ENCODE data around the gene C12orf76.
"Not testable (repeated sequence)": the region's sequence is repeated elsewhere in the genome, so short reads cannot be mapped to it uniquely, and the experiment has no call there.

The C12orf76 gene, protein sequence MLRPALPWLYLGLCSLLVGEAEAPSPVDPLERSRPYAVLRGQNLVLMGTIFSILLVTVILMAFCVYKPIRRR

DNA sequence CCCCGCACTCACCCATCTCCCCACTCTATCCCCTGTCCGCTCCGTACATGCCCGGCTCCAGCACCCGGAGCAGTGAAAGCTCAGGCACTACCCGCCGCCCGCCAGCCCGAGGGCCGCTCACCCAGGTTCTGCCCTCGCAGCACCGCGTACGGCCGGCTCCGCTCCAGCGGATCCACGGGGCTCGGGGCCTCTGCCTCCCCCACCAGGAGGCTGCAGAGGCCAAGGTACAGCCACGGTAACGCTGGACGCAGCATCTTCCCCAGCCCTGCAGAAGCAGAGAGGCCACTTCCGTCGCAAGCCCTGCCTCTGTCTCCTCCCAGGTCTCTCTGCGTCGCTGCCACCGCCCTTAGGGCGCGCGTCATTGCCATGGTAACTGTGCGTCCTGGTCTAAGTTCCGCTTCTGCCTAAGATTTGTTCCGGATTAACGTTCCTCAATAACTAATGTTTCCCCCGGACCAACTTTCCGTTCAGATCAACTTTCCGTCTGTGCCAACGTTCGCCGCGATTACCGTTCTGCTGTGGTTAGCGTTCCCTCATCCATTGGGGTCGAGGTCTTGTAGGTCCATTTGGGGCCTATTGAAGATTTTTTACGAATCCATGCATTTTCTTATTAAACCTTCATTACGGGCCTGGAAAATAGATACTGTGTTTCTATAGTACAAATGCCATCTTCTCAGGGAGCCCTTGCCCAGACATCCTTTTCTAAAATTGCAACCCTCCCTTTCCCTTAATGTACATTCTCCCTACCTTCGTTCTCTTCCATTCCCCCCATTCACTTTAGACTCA, at the start of gene C12orf76:
TSS of gene C12orf76 (minus strand) at position 281 of the 786 bp plus-strand sequence. CDS start at position 254, 27 bp downstream.
- TF ChIP-seq, protein P1, sequence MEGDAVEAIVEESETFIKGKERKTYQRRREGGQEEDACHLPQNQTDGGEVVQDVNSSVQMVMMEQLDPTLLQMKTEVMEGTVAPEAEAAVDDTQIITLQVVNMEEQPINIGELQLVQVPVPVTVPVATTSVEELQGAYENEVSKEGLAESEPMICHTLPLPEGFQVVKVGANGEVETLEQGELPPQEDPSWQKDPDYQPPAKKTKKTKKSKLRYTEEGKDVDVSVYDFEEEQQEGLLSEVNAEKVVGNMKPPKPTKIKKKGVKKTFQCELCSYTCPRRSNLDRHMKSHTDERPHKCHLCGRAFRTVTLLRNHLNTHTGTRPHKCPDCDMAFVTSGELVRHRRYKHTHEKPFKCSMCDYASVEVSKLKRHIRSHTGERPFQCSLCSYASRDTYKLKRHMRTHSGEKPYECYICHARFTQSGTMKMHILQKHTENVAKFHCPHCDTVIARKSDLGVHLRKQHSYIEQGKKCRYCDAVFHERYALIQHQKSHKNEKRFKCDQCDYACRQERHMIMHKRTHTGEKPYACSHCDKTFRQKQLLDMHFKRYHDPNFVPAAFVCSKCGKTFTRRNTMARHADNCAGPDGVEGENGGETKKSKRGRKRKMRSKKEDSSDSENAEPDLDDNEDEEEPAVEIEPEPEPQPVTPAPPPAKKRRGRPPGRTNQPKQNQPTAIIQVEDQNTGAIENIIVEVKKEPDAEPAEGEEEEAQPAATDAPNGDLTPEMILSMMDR (IDR thresholded peaks at IDR 0.05; ENCODE audit: low read depth, low read length): peak; percentile 17; the same call in 1 of the 2 replicates
- Histone ChIP-seq H3K36me3 (no peaks in the 10 kb centered on the region; the same call in 1 of the 2 replicates), H3K9me3 (ENCODE audit: severe bottlenecking) (no peaks in the 10 kb centered on the region), H3K27ac (peak within 1 kb of the TSS; percentile 68), H3K27me3 (ENCODE audit: insufficient read depth, low read depth, severe bottlenecking) (no peaks in the 10 kb centered on the region), H3K4me3 (ENCODE audit: low read depth, low read length) (peak within 1 kb of the TSS; percentile 73)
- DNase-seq: peak; percentile 92

DNA sequence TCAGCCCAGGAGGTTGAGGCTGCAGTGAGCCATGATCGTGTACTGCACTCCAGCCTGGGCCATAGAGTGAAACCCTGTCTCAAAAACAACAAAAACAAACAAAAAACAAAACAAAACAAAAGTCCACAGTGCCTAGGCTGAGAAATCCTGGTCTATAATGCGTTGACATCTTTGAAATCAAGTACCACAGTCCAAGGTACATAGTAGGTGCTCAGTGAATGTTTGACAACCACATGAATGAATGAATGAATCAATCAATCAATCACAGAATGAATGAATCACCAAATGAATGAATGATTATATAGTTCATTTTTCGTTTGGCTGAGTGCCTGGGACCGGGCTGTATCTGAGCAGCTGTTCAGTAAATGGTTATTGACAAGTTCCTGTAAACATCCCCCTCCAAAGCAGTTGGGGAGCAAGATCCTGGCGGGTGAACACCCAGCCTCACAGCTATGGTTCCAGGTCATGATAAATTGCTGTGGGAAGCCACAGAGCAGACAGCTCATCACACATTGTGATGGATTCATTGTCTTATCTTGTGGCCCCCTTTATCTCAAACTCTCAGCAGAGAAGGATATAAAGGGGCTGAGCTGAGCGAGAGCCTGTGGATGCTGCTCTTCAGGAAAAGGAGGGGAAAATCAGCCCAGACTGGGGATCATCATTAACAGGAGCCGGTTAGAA, 45.4 kb upstream of the C12orf76 start:
- Histone ChIP-seq H3K4me3 (ENCODE audit: low read depth, low read length) (no peak overlapping the region), H3K36me3 (no peaks in the 10 kb centered on the region), H3K27ac (no peak overlapping the region), H3K9me3 (ENCODE audit: severe bottlenecking) (no peaks in the 10 kb centered on the region), H3K27me3 (ENCODE audit: insufficient read depth, low read depth, severe bottlenecking) (no peaks in the 10 kb centered on the region)
- TF ChIP-seq, protein P1 (IDR thresholded peaks at IDR 0.05; ENCODE audit: low read depth, low read length): no peak
- no peak for DNase-seq

DNA sequence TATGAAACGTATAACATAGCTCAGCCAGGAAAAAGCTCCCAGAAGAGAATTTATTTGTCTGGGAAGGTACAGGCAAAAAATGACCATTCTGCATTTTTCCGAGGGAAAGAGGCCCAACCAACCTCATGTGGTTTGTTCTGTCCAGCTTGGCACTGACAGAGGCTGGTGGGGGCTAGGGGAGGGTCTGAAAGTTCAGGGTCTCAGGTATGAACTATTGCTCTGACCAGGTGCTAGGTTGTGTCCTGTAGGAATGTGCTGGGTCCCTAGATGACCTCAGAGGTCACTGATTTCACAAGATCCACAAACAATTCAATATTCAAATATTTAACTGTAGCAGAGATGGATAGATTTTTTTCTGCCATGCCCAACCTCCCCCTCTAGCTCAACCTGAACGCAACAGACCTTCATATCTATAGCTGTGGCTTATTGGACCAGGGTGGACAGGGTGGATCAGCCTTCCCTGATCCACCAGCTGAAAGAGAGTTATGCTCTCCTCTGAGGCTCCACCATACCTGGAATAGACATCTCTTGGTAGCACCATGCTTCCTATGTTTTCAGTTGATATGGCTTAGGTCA, 42.9 kb upstream of the C12orf76 start:
- H3K9me3 ChIP-seq (ENCODE audit: severe bottlenecking): no peaks in the 10 kb centered on the region
- H3K27me3 ChIP-seq (ENCODE audit: insufficient read depth, low read depth, severe bottlenecking): no peaks in the 10 kb centered on the region
- no peak overlapping the region for H3K27ac ChIP-seq
- DNase-seq: no peak
- no peak overlapping the region for H3K4me3 ChIP-seq (ENCODE audit: low read depth, low read length)
- TF ChIP-seq, protein P1 (IDR thresholded peaks at IDR 0.05; ENCODE audit: low read depth, low read length): no peak
- H3K36me3 ChIP-seq: no peaks in the 10 kb centered on the region

DNA sequence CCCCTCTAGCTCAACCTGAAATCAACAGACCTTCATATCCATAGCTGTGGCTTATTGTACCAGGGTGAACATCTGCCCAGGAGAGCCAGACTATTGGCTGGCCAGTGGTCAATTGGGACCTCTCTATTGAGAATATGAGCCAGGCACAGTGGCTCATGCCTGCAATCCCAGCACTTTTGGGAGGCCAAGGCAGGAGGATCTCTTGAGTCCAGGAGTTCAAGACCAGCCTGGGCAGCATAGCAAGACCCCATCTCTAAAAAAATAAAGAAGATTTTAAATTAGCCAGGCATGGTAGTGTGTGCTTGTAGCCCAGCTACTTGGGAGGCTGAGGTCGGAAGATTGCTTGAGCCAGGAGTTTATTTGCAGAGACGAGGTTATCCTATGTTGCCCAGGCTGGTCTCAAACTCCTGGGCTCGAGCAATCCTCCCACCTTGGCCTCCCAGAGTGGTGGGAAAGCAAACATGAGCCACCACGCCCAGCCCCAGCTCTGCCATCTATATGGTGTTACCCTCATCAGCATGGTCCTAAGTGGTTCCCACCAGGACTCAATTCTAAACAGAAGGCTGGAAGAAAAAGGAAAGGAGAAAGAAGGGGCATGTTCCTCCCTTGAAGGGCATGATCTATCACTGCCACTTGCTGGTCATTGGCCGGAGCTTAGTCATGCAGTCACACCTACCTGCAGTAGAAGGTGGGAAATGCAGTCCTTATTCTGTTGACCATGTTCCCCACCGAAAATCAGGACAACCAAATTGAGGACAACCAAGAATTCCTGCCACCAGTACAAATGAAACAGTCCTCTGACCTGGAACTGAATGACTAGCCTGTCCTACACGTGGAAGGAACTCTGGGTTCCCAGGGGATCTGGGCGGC, 42.2 kb upstream of the C12orf76 start:
- no peaks in the 10 kb centered on the region for H3K27me3 ChIP-seq (ENCODE audit: insufficient read depth, low read depth, severe bottlenecking)
- DNase-seq: no peak
- TF ChIP-seq, protein P1 (IDR thresholded peaks at IDR 0.05; ENCODE audit: low read depth, low read length): no peak
- H3K9me3 ChIP-seq (ENCODE audit: severe bottlenecking): no peaks in the 10 kb centered on the region
- no peak overlapping the region for H3K4me3 ChIP-seq (ENCODE audit: low read depth, low read length)
- no peak overlapping the region for H3K27ac ChIP-seq
- H3K36me3 ChIP-seq: no peaks in the 10 kb centered on the region

DNA sequence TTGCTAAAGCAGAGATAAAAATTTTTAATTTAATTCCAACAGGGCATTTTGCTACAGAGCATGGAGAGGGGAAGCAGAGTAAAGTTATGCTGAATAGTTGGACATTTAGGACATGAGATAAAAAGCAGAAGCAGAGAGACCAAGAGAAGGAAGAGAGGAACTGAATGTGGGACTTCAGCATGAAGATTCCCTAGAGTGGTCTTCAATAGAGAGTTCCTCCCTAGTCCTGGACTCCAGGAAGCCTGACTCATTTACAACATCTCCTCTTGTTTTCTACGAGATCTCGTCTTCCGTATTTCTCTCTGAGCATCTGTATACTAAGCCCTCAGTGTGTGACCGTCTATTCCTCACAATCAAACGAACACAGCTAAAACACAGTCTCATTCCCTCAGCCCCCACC, 40.6 kb upstream of the C12orf76 start:
- Histone ChIP-seq H3K27me3 (ENCODE audit: insufficient read depth, low read depth, severe bottlenecking) (no peaks in the 10 kb centered on the region), H3K4me3 (ENCODE audit: low read depth, low read length) (no peak overlapping the region), H3K36me3 (no peaks in the 10 kb centered on the region), H3K9me3 (ENCODE audit: severe bottlenecking) (no peaks in the 10 kb centered on the region), H3K27ac (no peak overlapping the region)
- TF ChIP-seq, protein P1 (IDR thresholded peaks at IDR 0.05; ENCODE audit: low read depth, low read length): no peak
- no peak for DNase-seq

DNA sequence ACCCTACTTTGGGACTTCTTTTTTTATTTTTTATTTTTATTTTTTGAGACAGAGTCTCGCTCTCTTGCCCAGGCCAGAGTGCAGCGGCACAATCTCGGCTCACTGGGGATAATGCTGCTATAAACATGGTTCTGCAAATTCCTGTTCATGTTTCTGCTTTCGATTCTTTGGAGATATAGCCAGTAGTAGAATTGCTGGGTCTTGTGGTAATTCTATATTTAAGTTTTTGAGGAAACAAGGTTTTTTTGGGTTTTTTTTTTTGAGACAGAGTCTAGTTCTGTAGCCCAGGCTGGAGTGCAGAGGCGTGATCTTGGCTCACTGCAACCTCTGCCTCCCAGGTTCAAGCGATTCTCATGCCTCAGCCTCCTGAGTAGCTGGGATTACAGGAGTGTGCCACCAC, 39.9 kb upstream of the C12orf76 start:
- H3K36me3 ChIP-seq: not testable (repeated sequence)

More for the DNA sequence above, 39.9 kb upstream of the C12orf76 start:
- H3K9me3 ChIP-seq (ENCODE audit: severe bottlenecking); DNase-seq; H3K27me3 ChIP-seq (ENCODE audit: insufficient read depth, low read depth, severe bottlenecking); H3K27ac ChIP-seq; H3K4me3 ChIP-seq (ENCODE audit: low read depth, low read length): not testable (repeated sequence)

All from WERI-Rb-1 (cell line).